Hepatic stellate cell (primary cell): Measurements from ENCODE around the gene ENPP4.
"Not testable (repeated sequence)": the region's sequence is repeated elsewhere in the genome, so short reads cannot be mapped to it uniquely, and the experiment has no call there.

Experiments used
- DNase-seq: peaks from one replicate; pipeline ENCODE4 v3.0.0; 2011; ENCODE audit warnings: low spot score

Gene ENPP4

GRCh38 chr6:46131291-46131690 lies 1.5 kb downstream of the ENPP4 start:
- not testable (repeated sequence) for DNase-seq

- no peak for DNase-seq
These were observed 4.4 kb downstream of the ENPP4 start for GRCh38 chr6:46134216-46134615.

GRCh38 chr6:46135176-46135575 lies 5.4 kb downstream of the ENPP4 start:
- DNase-seq, result no peak

GRCh38 chr6:46136831-46137230 lies 7.0 kb downstream of the ENPP4 start:
- DNase-seq, result no peak

- no peak for DNase-seq
These were observed 7.6 kb downstream of the ENPP4 start for GRCh38 chr6:46137387-46137786.

- DNase-seq, result no peak
These were observed 8.5 kb downstream of the ENPP4 start for GRCh38 chr6:46138281-46138680.

- DNase-seq, result no peak
These were observed 14.5 kb downstream of the ENPP4 start for GRCh38 chr6:46144270-46144669.

- DNase-seq, result not testable (repeated sequence)
These were observed 19.3 kb downstream of the ENPP4 start for GRCh38 chr6:46149066-46149465.

- no peak for DNase-seq
These were observed 26.9 kb downstream of the ENPP4 start for GRCh38 chr6:46156701-46157100.

GRCh38 chr6:46159229-46159628 lies 29.4 kb downstream of the ENPP4 start:
- DNase-seq, result no peak

- DNase-seq, result no peak
These were observed 30.3 kb downstream of the ENPP4 start for GRCh38 chr6:46160102-46160501.

GRCh38 chr6:46170357-46171289 lies 40.8 kb downstream of the ENPP4 start, which contains the start of gene ENPP5:
Gene ENPP5 (minus strand): TSS chr6:46170980. CDS start chr6:46168262, 2,718 bp downstream.
- DNase-seq, result no peak

- DNase-seq, result no peak
These were observed 42.4 kb downstream of the ENPP4 start for GRCh38 chr6:46172176-46172575.

GRCh38 chr6:46174904-46175303 lies 45.1 kb downstream of the ENPP4 start:
- no peak for DNase-seq

GRCh38 chr6:46175446-46175845 lies 45.7 kb downstream of the ENPP4 start:
- no peak for DNase-seq

- DNase-seq, result no peak
These were observed 46.2 kb downstream of the ENPP4 start for GRCh38 chr6:46175976-46176375.

GRCh38 chr6:46184114-46184513 lies 54.3 kb downstream of the ENPP4 start:
- peak; percentile 35 for DNase-seq

GRCh38 chr6:46186583-46186982 lies 56.8 kb downstream of the ENPP4 start:
- no peak for DNase-seq

GRCh38 chr6:46189726-46190125 lies 59.9 kb downstream of the ENPP4 start:
- no peak for DNase-seq

GRCh38 chr6:46190889-46191288 lies 61.1 kb downstream of the ENPP4 start:
- no peak for DNase-seq

GRCh38 chr6:46191961-46192360 lies 62.2 kb downstream of the ENPP4 start:
- peak; percentile 61 for DNase-seq
